AG04449 (cell line): ENCODE results near the gene C1orf94.

ENCODE experiments used
- CTCF ChIA-PET: fragments of 350-600 bp; formaldehyde crosslinking; extraction: SDS; loops from one replicate; lab custom pipeline; 2021; ENCODE audit warnings: antibody characterized with exemption; lab: Yijun Ruan, JAX
- POLR2A ChIA-PET: fragments of 400-600, 350-600 bp; formaldehyde crosslinking; extraction: SDS; loops from one replicate; lab custom pipeline; 2020; ENCODE audit warnings: antibody characterized with exemption, inconsistent platforms; lab: Yijun Ruan, JAX
- DNase-seq: peaks from one replicate; pipeline ENCODE4 v3.0.0-alpha.2; 2010; ENCODE audit warnings: low read depth, low spot score
- H3K4me3 ChIP-seq: 2 replicates; pipeline ENCODE4 v1.5.1; 2011; ENCODE audit warnings: low read depth, mild to moderate bottlenecking, control low read depth, low read length
- CTCF ChIP-seq: IDR thresholded peaks from one replicate; pipeline ENCODE4 v1.5.1; 2011; ENCODE audit warnings: mild to moderate bottlenecking, moderate library complexity, low read length, control low read depth, inconsistent platforms; ENCODE audit not compliant: insufficient read depth; ENCODE audit errors: missing control alignments

Gene C1orf94

GRCh38 chr1:34163792-34164731 is 12.6 kb upstream of the C1orf94 start:
- POLR2A ChIA-PET: interaction anchor here (0.6 to 1.5 kb wide), 6 partner anchors 271 to 531 kb away, joined by 3 to 6 read pairs (median 4); no protein-coding TSS in a partner anchor
- no peak for DNase-seq
- CTCF ChIA-PET: interaction anchor here (1.0 to 4.7 kb wide), 54 partner anchors 11 to 534 kb away, joined by 3 to 114 read pairs (median 5); no protein-coding TSS in a partner anchor
- H3K4me3 ChIP-seq: peak overlapping the region; percentile 75
- TF ChIP-seq CTCF: no peak

- DNase-seq: no peak
- peak within 1 kb of the TSS; percentile 75 for H3K4me3 ChIP-seq
- POLR2A ChIA-PET: interaction anchor here (0.9 kb wide), 1 partner anchor 505 kb away, joined by 3 read pairs; no protein-coding TSS in a partner anchor
- CTCF ChIA-PET: interaction anchor here (1.0 to 4.7 kb wide), 7 partner anchors 12 to 532 kb away, joined by 3 to 114 read pairs (median 4); no protein-coding TSS in a partner anchor
- TF ChIP-seq CTCF: no peak
These were observed 11.8 kb upstream of the C1orf94 start, which contains the start of gene CSMD2 for GRCh38 chr1:34164771-34165391. CSMD2 (minus strand) TSS chr1:34165230; CDS start chr1:34165097, 133 bp downstream.

GRCh38 chr1:34165422-34165921 is 11.2 kb upstream of the C1orf94 start:
- no peak for DNase-seq
- H3K4me3 ChIP-seq: peak overlapping the region; percentile 75
- POLR2A ChIA-PET: interaction anchor here (0.9 kb wide), 1 partner anchor 505 kb away, joined by 3 read pairs; no protein-coding TSS in a partner anchor
- CTCF ChIA-PET: interaction anchor here (1.0 to 4.7 kb wide), 7 partner anchors 12 to 532 kb away, joined by 3 to 114 read pairs (median 4); no protein-coding TSS in a partner anchor
- TF ChIP-seq CTCF: no peak

DNA sequence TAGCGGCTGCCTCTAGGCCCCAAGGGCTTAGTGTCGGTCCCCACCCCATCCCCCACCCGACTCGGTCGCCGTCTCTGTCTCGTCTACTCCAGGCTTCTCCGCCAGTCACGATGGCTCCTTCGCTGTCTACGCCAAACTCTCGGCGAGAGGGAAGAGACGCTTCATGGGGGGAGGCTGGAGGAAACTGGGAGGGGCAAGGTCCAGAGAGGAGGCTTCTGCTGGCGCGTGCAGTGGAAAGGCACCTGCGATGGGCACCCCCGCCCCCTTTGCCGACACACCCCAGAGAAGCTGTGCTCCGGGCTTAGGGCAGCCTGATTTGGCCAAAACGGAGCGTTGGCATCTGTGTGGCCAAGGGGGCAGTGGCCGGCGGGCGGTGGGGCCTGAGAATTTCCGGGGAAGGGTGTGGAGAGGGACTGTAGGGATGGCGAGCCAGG is 10.5 kb upstream of the C1orf94 start:
- H3K4me3 ChIP-seq: peak overlapping the region; percentile 43
- CTCF ChIA-PET: interaction anchor here (1.5 to 4.7 kb wide), 3 partner anchors 13 to 533 kb away, joined by 4 to 29 read pairs (median 5); no protein-coding TSS in a partner anchor
- TF ChIP-seq CTCF: no peak

DNA sequence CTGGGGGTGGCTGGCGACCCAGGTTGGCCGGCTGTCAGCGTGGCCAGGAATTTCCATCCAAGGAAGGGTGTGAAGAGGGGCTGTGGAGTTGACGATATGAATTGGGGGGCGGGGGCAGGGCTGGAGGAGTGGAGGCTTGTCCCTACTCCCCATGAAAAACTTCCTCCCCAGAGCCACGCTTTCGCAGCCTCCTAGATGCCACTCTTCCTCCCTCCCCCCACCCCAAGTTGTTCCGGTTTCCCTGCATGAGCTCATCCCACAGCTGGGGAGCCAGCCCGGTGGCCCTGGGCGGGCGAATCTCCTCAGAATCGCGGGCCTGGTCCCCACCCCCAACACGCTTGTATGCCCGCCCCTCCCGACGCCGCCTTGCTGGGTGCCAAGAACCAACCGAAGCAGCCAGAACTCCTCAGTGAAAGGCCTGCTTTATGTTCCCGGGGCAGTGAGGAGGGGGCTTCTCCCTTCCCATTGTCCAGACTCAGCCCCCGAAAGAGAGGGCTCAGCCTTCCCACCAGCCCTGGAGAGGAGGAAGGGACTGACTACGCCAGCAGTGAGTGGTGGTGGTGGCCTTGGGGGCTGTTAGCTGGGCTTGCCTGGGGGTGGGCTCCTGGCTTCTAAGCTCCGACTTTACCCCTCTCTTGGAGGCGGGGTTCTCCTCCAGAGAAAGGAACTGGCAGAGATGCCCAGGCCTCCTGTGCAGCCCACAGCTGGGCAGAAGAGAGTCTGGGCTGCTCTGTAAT is 9.9 kb upstream of the C1orf94 start:
- DNase-seq: no peak
- CTCF ChIA-PET: interaction anchor here (4.7 kb wide), 1 partner anchor 526 kb away, joined by 29 read pairs; no protein-coding TSS in a partner anchor
- peak overlapping the region; percentile 43 for H3K4me3 ChIP-seq
- POLR2A ChIA-PET: interaction anchor here (0.6 kb wide), 1 partner anchor 99 kb away, joined by 3 read pairs; no protein-coding TSS in a partner anchor
- no peak for TF ChIP-seq CTCF

More for the DNA sequence above, 10.5 kb upstream of the C1orf94 start:
- POLR2A ChIA-PET: no interaction called here
- no peak for DNase-seq
